Measurements from ENCODE around the gene MYF6.
A peak's percentile ranks its signal among the peaks of the same experiment; 100 is the strongest.
"Not testable (repeated sequence)": the region's sequence is repeated elsewhere in the genome, so short reads cannot be mapped to it uniquely, and the experiment has no call there.

MYF6 gene

GRCh38 chr12:80707126-80707829 lies at the start of gene MYF6:
Gene MYF6, plus strand, starts transcription at chr12:80707634. Its CDS starts 86 bp downstream, at chr12:80707720.
- FAIRE-seq (no peak), DNase-seq (ENCODE audit: low spot score) (no peak)

DNA sequence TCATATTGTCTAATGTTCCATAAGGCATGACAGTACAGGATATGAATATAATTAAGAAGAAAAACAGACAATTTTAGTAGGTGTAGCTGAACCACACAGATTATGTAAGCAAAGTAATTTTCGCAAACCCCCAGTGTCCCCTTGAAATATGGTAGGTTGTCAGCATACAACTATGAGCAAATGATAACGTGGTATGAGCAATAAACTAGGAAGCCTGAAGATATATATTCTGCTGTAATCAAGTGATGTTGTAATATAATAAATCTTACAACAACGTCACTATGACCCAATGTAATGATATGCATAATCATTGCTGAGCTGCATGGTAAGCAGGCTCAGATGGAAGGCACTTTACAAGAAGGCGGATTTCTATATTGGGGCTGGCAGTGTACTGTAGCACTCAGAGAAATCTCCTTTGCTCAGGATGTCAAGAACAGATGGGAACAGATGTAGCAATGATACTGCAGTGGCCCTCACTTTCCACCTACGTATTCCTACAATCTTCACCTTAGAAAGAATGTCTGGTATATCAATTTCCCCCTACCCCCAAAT lies 47.8 kb upstream of the MYF6 start:
- no peak for DNase-seq (ENCODE audit: low spot score)
- FAIRE-seq = no peak

- FAIRE-seq (no peak), DNase-seq (ENCODE audit: low spot score) (no peak)
Observed at GRCh38 chr12:80662586-80662985, 44.8 kb upstream of the MYF6 start.

GRCh38 chr12:80670214-80670613 lies 37.2 kb upstream of the MYF6 start:
- FAIRE-seq (no peak), DNase-seq (ENCODE audit: low spot score) (no peak)

- FAIRE-seq = not testable (repeated sequence)
Observed at GRCh38 chr12:80676042-80676636, 31.3 kb upstream of the MYF6 start.

DNA sequence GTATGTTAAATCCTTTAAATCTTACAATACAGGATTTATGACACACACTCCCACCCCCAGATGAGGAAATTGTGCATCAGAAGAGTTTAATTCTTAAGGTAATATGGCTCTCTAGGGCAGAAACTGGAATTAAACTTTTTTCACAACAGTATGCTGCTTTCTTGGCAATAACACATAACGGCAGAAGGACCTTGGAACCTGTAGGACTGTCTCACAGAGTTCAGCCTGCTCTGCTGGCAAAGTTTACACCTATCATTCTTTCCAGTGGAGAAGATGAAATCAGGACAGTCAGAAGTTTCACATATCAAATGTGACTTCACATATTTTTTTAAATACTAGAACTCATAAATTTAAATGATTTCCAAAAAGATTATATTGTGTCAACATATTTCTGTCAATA lies 30.6 kb upstream of the MYF6 start:
- no peak for FAIRE-seq
- no peak for DNase-seq (ENCODE audit: low spot score)

More at GRCh38 chr12:80676042-80676636, 31.3 kb upstream of the MYF6 start:
- DNase-seq (ENCODE audit: low spot score) = not testable (repeated sequence)

DNA sequence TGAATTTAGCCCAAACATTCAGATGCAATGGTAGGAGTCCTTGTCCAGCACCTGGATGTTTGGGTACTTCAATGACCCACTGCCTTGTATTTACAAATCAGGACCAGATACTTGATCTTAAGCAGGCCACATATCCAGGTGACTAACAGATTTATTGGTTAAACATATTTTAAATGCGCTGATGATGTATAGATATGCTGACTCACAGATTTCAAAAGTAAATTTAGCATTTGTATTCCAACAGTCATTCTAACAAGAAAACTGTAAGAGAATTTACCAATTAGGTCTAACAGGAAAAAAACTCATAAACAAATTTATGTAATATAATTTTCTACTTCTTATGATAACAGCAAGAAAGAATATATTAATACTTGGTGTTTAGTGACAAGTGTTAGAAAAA lies 29.4 kb upstream of the MYF6 start:
- FAIRE-seq = no peak

GRCh38 chr12:80679346-80680131 lies 27.9 kb upstream of the MYF6 start:
- DNase-seq (ENCODE audit: low spot score) (no peak), FAIRE-seq (no peak)

More for the DNA sequence above, 29.4 kb upstream of the MYF6 start:
- DNase-seq (ENCODE audit: low spot score) = no peak

- DNase-seq (ENCODE audit: low spot score) (no peak), FAIRE-seq (no peak)
Observed at GRCh38 chr12:80681287-80681686, 26.1 kb upstream of the MYF6 start.

GRCh38 chr12:80681786-80682185 lies 25.6 kb upstream of the MYF6 start:
- no peak for DNase-seq (ENCODE audit: low spot score)
- no peak for FAIRE-seq

DNA sequence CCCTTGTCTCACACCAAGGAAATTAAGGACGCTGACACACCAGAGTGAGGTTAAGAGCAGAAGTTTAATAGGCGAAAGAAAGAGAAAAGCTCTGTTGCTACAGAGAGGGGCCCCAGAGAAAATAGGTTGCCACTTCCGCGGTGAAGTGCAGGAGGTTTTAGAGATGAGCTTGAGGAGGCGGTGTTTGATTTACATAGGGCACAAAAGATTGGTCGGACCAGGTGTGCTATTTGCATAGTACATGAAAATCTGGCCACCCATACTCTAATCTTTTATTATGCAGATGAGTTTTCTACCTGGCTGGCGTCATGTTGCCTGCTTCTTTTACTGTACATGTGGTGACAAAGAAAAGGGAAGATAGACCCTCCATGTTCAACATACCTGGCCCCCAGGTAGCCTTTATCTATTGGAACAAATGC lies 23.3 kb upstream of the MYF6 start:
- FAIRE-seq = no peak
- no peak for DNase-seq (ENCODE audit: low spot score)

- no peak for DNase-seq (ENCODE audit: low spot score)
- FAIRE-seq = no peak
Observed at GRCh38 chr12:80690090-80690489, 17.3 kb upstream of the MYF6 start.

DNA sequence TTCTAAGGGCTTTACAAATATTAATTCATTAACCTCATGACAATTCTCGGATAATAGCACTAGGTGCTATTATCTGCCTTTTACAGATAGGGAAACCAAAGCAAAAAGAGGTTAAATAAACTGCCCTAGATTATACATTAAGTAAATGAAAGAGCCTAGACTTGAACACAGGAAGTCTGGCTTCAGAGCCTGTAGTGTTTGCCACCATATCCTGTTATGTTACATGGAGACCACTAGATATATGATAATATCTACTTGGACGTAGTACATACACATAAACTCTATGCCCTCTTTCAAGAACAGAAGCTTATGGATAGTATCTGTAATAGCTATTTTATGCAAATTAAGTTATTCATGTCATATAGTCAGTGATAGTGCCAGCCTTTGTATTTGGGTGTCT lies 16.9 kb upstream of the MYF6 start:
- no peak for FAIRE-seq
- no peak for DNase-seq (ENCODE audit: low spot score)

DNA sequence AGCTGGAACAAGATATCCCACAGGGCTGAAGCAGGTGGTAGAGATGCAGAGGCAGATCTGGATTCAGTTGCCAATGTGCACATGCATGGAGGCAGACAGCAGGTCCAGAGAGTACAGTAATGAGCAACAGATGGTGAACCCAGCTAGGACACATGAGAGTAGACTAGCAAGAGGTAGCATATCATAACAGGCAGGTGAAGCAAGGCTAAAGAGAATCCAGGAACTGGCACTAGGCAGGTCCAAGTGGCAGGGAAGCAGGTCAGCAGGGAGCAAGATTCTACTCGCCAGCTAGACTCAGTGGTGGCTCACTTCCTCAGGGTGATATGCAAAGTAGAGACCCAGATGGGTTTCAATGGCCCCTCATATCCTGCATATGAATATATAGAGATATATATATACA lies 15.3 kb upstream of the MYF6 start:
- FAIRE-seq (no peak), DNase-seq (ENCODE audit: low spot score) (no peak)

DNA sequence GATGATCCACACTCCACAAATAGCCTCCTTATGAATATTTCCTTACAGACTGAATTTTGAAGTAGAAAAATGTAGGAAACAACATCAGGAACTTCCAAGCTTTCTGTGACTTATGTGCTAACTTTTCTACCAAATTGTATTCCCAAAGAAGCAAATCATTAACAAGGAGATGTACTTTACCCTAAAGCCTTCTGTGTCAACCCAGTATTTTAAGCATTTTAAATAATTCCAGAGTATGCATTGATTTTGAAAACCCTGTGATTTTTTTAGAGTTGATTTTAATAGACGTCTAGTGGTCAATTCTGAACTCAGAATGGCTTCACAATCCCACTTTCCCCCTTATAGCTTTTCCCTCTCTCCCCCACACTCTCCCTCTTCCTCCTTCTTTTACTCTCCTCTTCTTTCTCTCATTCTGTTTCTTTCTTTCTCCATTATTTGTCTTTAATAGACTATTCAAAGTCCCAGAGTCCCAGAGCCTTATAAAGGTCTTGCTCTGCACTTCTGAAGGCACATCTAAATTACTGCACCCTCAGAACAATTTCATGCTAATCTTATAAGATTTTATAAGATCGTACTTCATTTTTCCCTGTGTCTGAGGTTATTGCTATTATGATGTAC lies 10.1 kb upstream of the MYF6 start:
- FAIRE-seq (no peak), DNase-seq (ENCODE audit: low spot score) (no peak)

- DNase-seq (ENCODE audit: low spot score) (no peak), FAIRE-seq (no peak)
Observed at GRCh38 chr12:80698256-80698655, 9.2 kb upstream of the MYF6 start.

- no peak for FAIRE-seq
Observed at GRCh38 chr12:80698847-80699542, 8.4 kb upstream of the MYF6 start.

GRCh38 chr12:80700327-80700726 lies 7.1 kb upstream of the MYF6 start:
- DNase-seq (ENCODE audit: low spot score) (no peak), FAIRE-seq (no peak)

More at GRCh38 chr12:80698847-80699542, 8.4 kb upstream of the MYF6 start:
- DNase-seq (ENCODE audit: low spot score) = no peak

DNA sequence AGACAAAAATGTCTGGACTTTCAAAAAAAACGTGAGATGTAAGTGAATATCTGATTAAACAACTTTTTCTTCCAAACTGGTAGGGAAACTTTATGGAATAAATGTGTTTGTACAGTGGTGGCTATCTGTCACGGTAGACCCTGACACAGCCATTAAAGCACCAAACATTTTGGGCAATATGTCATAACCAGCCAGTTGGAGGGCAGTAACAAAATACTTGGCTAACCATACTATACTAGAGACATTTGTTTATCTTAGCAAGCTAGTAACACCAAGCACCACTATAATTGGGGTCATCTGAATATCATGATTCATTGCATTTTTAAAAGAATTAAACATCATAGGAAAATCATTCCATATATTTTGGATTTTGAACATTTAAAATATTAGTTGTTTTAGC lies 6.0 kb upstream of the MYF6 start:
- DNase-seq (ENCODE audit: low spot score) (no peak), FAIRE-seq (no peak)

DNA sequence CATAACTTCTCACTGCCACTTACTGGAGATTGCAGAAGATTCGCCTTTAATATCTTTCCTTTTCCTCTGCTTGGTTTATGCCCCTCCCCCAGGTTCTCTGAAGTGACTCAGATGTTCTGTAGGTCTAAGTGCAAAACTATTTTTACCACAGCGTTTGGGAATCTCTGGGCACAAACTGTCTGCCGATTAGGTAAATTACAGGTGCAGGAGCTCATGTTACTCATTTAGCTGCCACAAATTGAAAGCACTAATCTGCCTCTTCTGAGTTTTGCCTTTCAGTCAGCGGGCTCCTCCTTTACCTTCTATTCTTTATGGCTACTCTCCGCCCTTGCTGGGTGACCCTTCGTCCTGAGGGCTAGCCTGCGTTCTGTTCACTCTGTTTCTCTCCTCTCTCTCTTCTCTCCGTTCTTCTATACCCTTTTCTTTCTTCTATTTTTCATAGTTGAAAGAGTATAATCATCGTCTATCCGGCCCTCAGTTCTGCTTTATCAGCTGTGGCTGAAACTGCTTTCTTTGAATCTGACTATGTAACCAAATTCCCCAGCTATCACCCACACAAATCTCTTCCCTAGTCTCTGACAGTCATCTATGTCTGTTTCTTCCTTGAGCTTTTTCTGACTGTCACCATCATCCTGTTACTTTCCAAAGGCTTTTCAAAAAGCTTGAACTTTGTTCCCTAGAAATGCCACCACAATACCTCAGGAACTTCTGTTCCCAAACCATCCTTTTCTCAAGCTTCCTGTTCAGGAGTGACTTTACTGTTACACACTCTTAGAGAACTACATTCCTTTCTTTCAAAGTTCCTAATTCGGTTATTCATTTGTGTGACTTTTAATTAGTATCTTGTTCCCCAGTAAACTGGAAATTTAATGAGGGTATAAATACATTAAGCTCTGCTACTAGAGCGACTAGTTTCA lies 4.3 kb upstream of the MYF6 start:
- peak; percentile 53 for DNase-seq (ENCODE audit: low spot score)
- FAIRE-seq = no peak
